GM12892 (cell line): ENCODE measurements around the gene HNRNPLL.

ENCODE experiments used
- DNase-seq: peaks from one replicate; pipeline ENCODE4 v3.0.0; 2011; ENCODE audit not compliant: insufficient read length
- FAIRE-seq: peaks from 2 replicates; lab custom pipeline; 2011; peaks lifted over from hg19 to GRCh38; lab: Jason Lieb, UNC
- POLR2A ChIP-seq: IDR thresholded peaks from 2 replicates; pipeline ENCODE4 v1.6.1; 2011; ENCODE audit warnings: low read depth, low read length, control low read depth
- POLR2AphosphoS5 ChIP-seq: IDR thresholded peaks from 2 replicates; pipeline ENCODE4 v1.6.1; 2011; ENCODE audit warnings: low read depth, low read length, control low read depth
- TAF1 ChIP-seq: IDR thresholded peaks from 2 replicates; pipeline ENCODE4 v1.6.1; 2011; ENCODE audit warnings: low read depth, mild to moderate bottlenecking, control low read depth, low read length, borderline replicate concordance

Gene HNRNPLL

DNA sequence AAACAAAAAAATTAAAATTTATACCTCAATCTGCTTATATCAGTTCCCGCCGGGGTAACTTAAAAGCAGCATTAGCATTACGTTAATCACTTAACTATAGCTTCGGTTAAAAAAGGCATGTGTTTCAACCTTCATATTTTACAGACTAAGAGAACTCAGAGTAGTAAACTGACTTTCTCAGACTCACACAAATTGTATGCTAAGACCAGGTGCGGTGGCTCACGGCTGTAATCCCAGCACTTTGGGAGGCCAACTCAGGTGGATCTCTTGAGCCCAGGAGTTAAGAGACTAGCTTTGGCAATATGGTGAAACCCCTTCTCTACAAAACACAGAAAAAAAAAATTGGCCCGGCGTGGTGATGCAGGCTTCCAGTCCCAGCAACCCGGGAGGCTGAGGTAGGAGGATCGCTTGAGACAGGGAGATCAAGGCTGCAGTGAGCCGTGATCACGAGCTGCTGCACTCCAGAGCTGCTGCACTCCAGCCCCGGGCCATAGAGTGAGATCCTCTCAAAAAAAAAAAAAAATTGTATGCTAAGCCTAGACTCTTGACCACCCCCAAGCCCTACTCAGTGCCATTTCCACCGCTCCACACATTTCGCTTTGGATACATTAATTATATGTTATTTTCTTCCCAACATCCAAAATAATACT, 2.4 kb downstream of the HNRNPLL start:
- FAIRE-seq (peak; percentile 33), DNase-seq (no peak)
- TF ChIP-seq POLR2AphosphoS5 (no peak), POLR2A (no peak), TAF1 (no peak)

- TF ChIP-seq TAF1 (no peak), POLR2AphosphoS5 (no peak), POLR2A (no peak)
- DNase-seq (no peak), FAIRE-seq (no peak)
These were observed 3.0 kb downstream of the HNRNPLL start for GRCh38 chr2:38599706-38600105.

DNA sequence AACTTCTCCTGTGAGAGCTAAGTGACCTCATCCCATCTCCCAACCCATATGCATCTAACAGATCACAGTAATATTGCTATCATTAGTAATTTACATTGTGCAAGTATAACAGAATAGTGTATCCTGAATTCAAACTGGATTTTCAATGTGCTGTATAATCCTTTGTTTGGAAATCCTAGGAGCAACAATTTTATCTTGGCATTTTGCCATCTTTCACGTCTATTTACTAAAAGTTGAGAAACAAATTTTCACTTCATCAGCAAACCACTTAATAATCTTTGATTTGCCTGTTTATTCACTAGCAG, 3.8 kb downstream of the HNRNPLL start:
- FAIRE-seq = no peak
- TF ChIP-seq POLR2A (no peak), POLR2AphosphoS5 (no peak), TAF1 (no peak)
- DNase-seq = no peak

- no peak for DNase-seq
- FAIRE-seq = no peak
- TF ChIP-seq POLR2AphosphoS5 (no peak), TAF1 (no peak), POLR2A (no peak)
These were observed 4.3 kb downstream of the HNRNPLL start for GRCh38 chr2:38598200-38598990.

DNA sequence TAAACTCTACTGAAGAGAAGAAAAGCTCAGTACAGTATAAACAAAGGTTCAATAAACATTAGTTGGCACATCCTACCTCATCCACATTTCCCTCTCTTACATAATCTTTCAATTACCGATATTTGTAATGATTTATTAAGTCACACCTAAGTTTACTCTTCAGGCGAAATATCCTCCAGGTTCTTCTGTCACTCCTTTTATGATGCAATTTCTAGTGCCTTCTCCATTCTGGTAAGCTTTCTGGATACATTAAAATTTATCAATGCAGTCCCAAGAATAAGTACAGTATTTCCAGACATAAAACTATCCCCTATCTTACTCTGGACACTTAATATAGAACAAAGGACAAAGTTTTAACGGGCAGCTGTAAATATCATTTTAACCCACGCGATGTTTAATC, 5.6 kb downstream of the HNRNPLL start:
- TF ChIP-seq TAF1 (no peak), POLR2A (no peak), POLR2AphosphoS5 (no peak)
- FAIRE-seq = no peak
- no peak for DNase-seq

DNA sequence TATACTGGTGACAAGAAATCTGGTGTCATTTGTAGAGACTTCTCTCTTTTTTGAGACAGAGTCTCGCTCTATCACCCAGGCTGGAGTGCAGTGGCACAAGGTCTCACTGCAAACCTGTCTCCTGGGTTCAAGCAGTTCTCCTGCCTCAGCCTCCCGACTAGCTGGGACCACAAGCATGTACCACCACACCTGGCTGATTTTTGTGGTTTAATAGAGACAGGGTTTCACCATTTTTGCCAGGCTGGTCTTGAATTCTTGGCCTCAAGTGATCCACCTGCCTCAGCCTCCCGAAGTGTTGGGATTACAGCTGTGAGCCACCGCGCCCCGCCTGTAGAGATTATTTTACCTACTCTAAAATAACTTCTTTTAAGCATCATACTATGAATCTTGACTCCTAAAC, 6.5 kb downstream of the HNRNPLL start:
- no peak for DNase-seq
- TF ChIP-seq TAF1 (no peak), POLR2AphosphoS5 (no peak), POLR2A (no peak)
- no peak for FAIRE-seq

DNA sequence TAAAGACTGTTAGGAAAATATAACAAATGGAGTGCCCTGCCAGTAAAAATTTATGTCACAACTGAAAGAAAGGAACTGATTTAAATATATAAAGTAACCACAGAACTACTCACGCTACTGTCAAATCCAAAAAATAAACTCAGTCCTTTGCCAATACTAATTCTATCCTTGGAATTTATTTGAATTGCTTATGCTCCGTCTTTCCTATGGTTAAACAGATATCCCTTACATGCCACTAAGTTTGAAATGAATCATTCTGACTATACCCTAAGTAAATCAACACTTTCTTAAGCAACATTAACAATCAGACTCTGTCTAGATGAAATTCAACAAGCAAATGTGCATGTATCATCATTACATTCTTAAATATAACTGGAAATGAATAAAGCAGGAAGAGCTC, 9.8 kb downstream of the HNRNPLL start:
- TF ChIP-seq POLR2AphosphoS5 (no peak), POLR2A (no peak), TAF1 (no peak)
- no peak for DNase-seq
- FAIRE-seq = no peak

DNA sequence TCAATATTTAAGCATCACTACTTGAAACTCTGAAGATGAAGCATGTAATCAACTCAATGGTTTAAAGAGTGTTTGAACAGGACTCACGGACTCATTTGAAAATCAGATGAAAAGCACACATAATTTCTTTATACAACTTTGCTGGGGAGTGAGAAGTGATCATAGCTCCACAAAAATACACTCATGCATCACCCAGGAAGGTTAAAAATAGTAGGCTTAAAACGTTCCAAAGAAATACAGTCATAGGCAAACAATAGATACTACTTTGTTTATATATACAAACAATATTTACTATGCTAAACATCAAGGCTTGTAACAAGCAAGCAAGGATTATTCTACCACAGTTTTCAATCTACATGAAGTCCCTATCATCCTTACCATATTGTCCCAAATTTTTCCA, 11.6 kb downstream of the HNRNPLL start:
- TF ChIP-seq POLR2AphosphoS5 (no peak), TAF1 (no peak), POLR2A (no peak)
- no peak for FAIRE-seq

GRCh38 chr2:38590053-38590452, 12.7 kb downstream of the HNRNPLL start:
- TF ChIP-seq POLR2A (no peak), POLR2AphosphoS5 (no peak), TAF1 (no peak)
- FAIRE-seq = no peak
- no peak for DNase-seq

More for the DNA sequence above, 11.6 kb downstream of the HNRNPLL start:
- no peak for DNase-seq

GRCh38 chr2:38586931-38587330, 15.8 kb downstream of the HNRNPLL start:
- no peak for TF ChIP-seq POLR2A
- TF ChIP-seq POLR2AphosphoS5 = no peak
- no peak for TF ChIP-seq TAF1
- DNase-seq = no peak
- FAIRE-seq = no peak

DNA sequence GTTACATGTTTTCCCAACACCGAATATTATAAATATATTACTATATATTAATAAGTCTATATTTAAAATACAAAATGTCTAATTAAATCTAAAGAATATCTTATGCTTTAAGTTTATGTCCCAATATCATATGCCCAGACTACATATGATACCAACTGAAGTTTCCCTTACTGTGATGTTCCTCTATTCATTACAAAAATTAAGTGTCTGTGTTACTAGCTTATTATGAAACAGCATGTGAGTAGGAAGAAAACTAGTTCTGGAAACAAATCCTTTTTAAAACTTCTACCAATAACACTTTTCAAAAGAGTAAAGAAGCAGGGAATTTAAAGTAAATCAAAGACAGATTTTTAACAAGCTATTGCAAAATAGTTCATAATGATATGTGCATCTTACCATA, 17.8 kb downstream of the HNRNPLL start:
- FAIRE-seq (no peak), DNase-seq (no peak)
- TF ChIP-seq POLR2A = no peak
- TF ChIP-seq POLR2AphosphoS5 = no peak
- no peak for TF ChIP-seq TAF1

GRCh38 chr2:38583994-38584393, 18.7 kb downstream of the HNRNPLL start:
- FAIRE-seq (no peak), DNase-seq (no peak)
- no peak for TF ChIP-seq POLR2AphosphoS5
- TF ChIP-seq POLR2A = no peak
- TF ChIP-seq TAF1 = no peak
